Lower leg skin (tissue), 4 donors: ENCODE results near the gene PCGF3. TPM values are rescaled to one million over a fixed set of nuclear protein-coding genes. Genes with fewer than 3 reads are reported as not detected.
"Not testable (repeated sequence)": the region's sequence is repeated elsewhere in the genome, so short reads cannot be mapped to it uniquely, and the experiment has no call there.

Source experiments
- DNase-seq, 2 donors: peaks; one replicate each; pipeline ENCODE4 v3.0.0-alpha.2; 2019; ENCODE audit warnings: low spot score in 2 of 2
- H3K4me3 ChIP-seq: fragments of 200-600 bp; sonication (generic); 2 replicates; pipeline ENCODE4 v1.5.1; 2017; ENCODE audit warnings: mild to moderate bottlenecking, low read depth; ENCODE audit not compliant: poor library complexity, severe bottlenecking
- POLR2A ChIP-seq, 2 donors: fragments of 450-650 bp; IDR thresholded peaks; one replicate each; pipeline ENCODE4 v1.6.1; 2016 to 2017; ENCODE audit warnings: antibody characterized with exemption in 2 of 2, mild to moderate bottlenecking in 1 of 2, moderate library complexity in 1 of 2
- whole genome bisulfite sequencing, 2 donors: methylation state at CpG; one replicate each; pipeline ENCODE4 v1.1.5; 2018; 5-methylcytosine and 5-hydroxymethylcytosine counted together
- intact Hi-C: fragments of 100-400 bp; cut with DNase I; formaldehyde crosslinking; loops from one replicate; pipeline ENCODE4 v1.15.0; 2023; ENCODE audit warnings: low total_unique reads
- total RNA-seq, 4 donors: library from RNA; depleted of rRNA; stranded (reverse); fragments of >200 nt; gene quantifications; one replicate each; pipeline ENCODE4 v1.1.0, GENCODE V29; 2016
- TF ChIP-seq, protein P1 (sequence below), 3 donors: fragments of 450-650 bp; IDR thresholded peaks; one replicate each; pipeline ENCODE4 v1.5.1; 2016; ENCODE audit warnings: antibody characterized with exemption in 3 of 3, mild to moderate bottlenecking in 3 of 3, moderate library complexity in 2 of 3

The PCGF3 gene
- total RNA-seq, 4 donors from 2014 or later = 55.2 to 102 (median 72.3) TPM

DNA sequence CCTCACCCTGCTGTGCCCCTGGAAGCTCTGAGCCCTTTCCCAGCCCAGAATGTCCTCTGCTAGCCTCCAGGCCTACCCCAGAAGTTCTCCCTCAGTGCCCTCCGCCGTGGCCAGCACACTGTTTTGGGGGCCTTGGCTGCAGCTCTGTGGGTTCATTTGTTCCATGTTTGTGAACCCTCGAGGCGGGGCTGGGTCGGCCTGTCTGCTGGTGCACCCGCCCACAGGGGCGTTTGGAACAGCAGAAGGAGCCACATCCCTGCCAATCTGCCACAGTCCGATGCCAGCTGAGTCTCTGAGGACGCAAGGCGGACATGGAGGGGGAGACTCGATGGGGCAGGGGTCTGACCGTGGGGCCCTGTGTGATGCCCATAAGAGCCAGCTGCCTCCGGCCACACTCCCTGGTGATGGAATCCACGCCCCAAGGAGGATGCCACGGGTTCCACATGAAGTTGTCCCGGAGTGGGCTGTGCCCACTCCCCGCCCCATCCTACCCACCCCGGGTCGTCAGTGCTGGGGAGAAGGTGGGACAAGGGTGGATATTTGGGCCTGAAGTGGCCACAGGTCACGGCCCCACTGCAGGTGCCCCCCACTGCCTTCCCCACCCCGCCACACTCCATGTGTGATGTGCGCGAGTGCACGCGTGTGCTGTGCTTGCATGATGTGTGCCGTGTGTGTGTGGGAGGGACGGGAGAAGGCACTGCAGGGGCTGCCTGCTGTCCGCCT, 38.6 kb upstream of the PCGF3 start:
- DNase-seq = no peak
- TF ChIP-seq, protein P1, sequence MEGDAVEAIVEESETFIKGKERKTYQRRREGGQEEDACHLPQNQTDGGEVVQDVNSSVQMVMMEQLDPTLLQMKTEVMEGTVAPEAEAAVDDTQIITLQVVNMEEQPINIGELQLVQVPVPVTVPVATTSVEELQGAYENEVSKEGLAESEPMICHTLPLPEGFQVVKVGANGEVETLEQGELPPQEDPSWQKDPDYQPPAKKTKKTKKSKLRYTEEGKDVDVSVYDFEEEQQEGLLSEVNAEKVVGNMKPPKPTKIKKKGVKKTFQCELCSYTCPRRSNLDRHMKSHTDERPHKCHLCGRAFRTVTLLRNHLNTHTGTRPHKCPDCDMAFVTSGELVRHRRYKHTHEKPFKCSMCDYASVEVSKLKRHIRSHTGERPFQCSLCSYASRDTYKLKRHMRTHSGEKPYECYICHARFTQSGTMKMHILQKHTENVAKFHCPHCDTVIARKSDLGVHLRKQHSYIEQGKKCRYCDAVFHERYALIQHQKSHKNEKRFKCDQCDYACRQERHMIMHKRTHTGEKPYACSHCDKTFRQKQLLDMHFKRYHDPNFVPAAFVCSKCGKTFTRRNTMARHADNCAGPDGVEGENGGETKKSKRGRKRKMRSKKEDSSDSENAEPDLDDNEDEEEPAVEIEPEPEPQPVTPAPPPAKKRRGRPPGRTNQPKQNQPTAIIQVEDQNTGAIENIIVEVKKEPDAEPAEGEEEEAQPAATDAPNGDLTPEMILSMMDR (IDR thresholded peaks at IDR 0.05) = no peak
- no peak for TF ChIP-seq POLR2A (IDR thresholded peaks at IDR 0.05)
- intact Hi-C loops = no loop called here

DNA sequence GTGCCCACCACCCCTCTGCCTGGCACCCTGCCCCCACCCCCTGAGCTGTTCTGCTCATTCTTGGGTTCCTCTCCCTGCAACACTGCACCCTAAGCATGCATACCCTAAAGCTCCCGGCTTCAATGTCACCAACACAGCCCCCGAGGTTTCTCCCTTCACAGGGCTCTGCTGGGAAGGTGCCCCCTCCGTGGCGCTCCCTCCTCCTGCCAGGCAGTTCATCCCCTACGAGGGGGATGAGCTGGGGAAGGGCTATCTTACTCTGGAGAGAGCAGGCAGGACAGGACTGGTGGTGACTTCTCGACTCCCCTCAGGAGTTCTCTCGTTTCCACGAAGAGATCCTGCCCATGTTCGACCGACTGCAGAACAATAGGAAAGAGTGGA, 38.1 kb upstream of the PCGF3 start:
- TF ChIP-seq, protein P1 (IDR thresholded peaks at IDR 0.05) = no peak
- no peak for TF ChIP-seq POLR2A (IDR thresholded peaks at IDR 0.05)
- DNase-seq = no peak
- 52 to 61% methylated on average over 10 of the region's 10 CpGs for WGBS, 2 donors
- intact Hi-C loops = no loop called here
- no peak overlapping the region for H3K4me3 ChIP-seq

More for the DNA sequence above, 38.6 kb upstream of the PCGF3 start:
- 62 to 66% methylated on average over 20 to 27 of the region's 28 CpGs for WGBS, 2 donors
- no peak overlapping the region for H3K4me3 ChIP-seq

DNA sequence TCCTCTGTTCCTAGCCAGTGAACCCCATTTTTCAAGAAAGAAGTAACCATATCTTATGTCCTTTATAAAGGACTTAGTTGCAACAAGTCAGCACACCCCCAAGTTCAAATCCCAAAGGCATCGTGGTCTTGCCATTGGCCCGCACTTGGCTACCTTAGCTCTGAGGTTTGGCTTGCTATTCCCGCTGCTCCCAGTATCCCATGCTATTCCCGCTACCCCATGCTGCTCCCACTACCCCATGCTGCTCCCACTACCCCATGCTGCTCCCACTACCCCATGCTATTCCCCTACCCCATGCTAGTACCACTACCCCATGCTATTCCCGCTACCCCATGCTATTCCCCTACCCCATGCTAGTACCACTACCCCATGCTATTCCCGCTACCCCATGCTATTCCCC, 37.4 kb upstream of the PCGF3 start:
- 90 to 92% methylated on average over 6 of the region's 6 CpGs for WGBS, 2 donors
- intact Hi-C loops, H3K4me3 ChIP-seq: not testable (repeated sequence)

DNA sequence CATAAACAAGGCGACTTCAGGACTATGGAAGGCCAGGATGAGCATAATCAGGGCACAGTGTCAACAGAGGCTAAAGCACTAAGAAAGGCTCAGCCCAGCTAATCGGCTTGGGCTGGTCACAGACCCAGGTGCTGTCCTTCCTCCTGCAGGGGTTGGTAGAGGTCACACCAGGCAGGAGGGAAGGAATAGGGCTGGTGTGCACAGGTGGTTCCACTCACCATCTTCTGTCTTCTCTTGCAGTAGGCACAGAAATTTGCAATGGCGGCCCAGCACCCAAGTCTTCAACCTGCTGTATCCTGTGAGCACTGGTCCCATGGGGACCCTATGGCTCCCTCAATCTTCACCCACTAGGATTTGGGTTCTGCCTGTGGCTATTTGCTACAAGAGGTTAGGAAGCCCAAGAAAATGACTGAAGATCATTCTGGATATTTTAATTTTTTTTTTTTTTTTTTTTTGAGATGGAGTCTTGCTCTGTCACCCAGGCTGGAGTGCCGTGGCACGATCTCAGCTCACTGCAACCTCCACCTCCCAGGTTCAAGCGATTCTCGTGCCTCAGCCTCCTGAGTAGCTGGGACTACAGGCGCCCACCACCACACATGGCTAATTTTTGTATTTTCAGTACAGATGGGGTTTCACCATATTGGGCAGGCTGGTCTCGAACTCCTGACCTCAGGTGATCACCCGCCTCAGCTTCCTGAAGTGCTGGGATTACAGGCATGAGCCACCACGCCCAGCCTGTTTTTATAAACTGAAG, 35.6 kb upstream of the PCGF3 start:
- WGBS, 2 donors = 90 to 91% methylated on average over 11 of the region's 11 CpGs
- DNase-seq, intact Hi-C loops, H3K4me3 ChIP-seq: not testable (repeated sequence)

More for the DNA sequence above, 37.4 kb upstream of the PCGF3 start:
- not testable (repeated sequence) for DNase-seq

DNA sequence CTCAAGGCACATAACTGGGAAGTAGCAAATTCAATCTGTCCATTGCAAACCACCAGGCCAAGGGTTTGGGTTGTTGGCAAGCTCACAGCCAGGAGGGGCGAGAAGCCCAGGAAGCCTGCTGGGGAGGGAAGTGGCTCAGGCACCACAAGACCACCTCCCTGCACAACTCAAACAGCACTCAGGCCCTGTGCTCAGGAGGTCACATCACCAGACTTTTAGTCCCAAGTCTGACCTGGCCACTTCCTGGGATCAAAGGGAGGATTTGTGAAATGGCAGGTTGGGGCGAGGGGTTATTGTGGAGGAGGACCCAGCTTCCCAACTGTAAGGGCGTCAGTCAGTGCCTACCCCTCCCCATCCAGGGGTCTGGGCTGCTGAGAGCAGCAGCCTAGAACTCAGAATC, 33.9 kb upstream of the PCGF3 start:
- no peak overlapping the region for H3K4me3 ChIP-seq
- intact Hi-C loops = no loop called here
- TF ChIP-seq, protein P1 (IDR thresholded peaks at IDR 0.05) = no peak
- no peak for TF ChIP-seq POLR2A (IDR thresholded peaks at IDR 0.05)
- DNase-seq = no peak
- WGBS, 2 donors = 84 to 89% methylated on average over 3 of the region's 3 CpGs

GRCh38 chr4:673349-674091, 32.1 kb upstream of the PCGF3 start:
- peak overlapping the region; percentile 72 for H3K4me3 ChIP-seq
- WGBS, 2 donors = 7 to 12% methylated on average over 30 to 52 of the region's 55 CpGs
- intact Hi-C loops = no loop called here
- no peak for DNase-seq
- TF ChIP-seq POLR2A (IDR thresholded peaks at IDR 0.05) = no peak
- TF ChIP-seq, protein P1 (IDR thresholded peaks at IDR 0.05) = no peak
